ENCODE measurements around the gene COL13A1. TPM values are rescaled to one million over a fixed set of nuclear protein-coding genes. Genes with fewer than 3 reads are reported as not detected.

COL13A1 gene
- total and polyA plus RNA-seq, 5 donors from 2014 or later = not detected

- no peaks in the 10 kb centered on the region for H3K9me3 ChIP-seq (ENCODE audit: control insufficient read depth in 2 of 2, low read length in 2 of 2)
- no peak overlapping the region for H3K4me3 ChIP-seq (ENCODE audit: low read depth, low read length)
- H3K27me3 ChIP-seq (ENCODE audit: control insufficient read depth, insufficient read depth, low read length) = peaks cover 5% of the 10 kb centered on the region
- ATAC-seq (ENCODE audit: low read depth in 2 of 2) (no peak), DNase-seq (no peak)
- no peaks in the 10 kb centered on the region for H3K36me3 ChIP-seq (ENCODE audit: control insufficient read depth, insufficient read depth, low read length)
- no peaks in the 10 kb centered on the region for H3K4me1 ChIP-seq (ENCODE audit: control insufficient read depth, insufficient read depth, low read length, poor library complexity, severe bottlenecking)
- Mint-ChIP-seq H3K27me3 (peaks cover 29% of the 10 kb centered on the region), H3K4me1 (peaks cover 0 to 4% (median 0%) of the 10 kb centered on the region in 4 donors), H3K4me3 (no peak overlapping the region), H3K27ac (no peak overlapping the region), H3K9me3 (peaks cover 0 to 2% (median 0%) of the 10 kb centered on the region in 7 donors), H3K36me3 (no peaks in the 10 kb centered on the region)
- H3K27ac ChIP-seq (ENCODE audit: insufficient read depth, low read length, poor library complexity, severe bottlenecking) = no peak overlapping the region
These were observed 186.4 kb downstream of the COL13A1 start for GRCh38 chr10:69988094-69988493.

GRCh38 chr10:69991151-69991550 lies 189.4 kb downstream of the COL13A1 start:
- Histone ChIP-seq H3K4me3 (ENCODE audit: low read depth, low read length) (no peak overlapping the region), H3K27me3 (ENCODE audit: control insufficient read depth, insufficient read depth, low read length) (peaks cover 8% of the 10 kb centered on the region), H3K4me1 (ENCODE audit: control insufficient read depth, insufficient read depth, low read length, poor library complexity, severe bottlenecking) (no peaks in the 10 kb centered on the region), H3K9me3 (ENCODE audit: control insufficient read depth in 2 of 2, low read length in 2 of 2) (no peaks in the 10 kb centered on the region), H3K36me3 (ENCODE audit: control insufficient read depth, insufficient read depth, low read length) (no peaks in the 10 kb centered on the region), H3K27ac (ENCODE audit: insufficient read depth, low read length, poor library complexity, severe bottlenecking) (no peak overlapping the region)
- DNase-seq (no peak), ATAC-seq (ENCODE audit: low read depth in 2 of 2) (no peak)
- Mint-ChIP-seq H3K4me1 (peaks cover 0 to 4% (median 1%) of the 10 kb centered on the region in 4 donors), H3K27ac (no peak overlapping the region), H3K9me3 (no peaks in the 10 kb centered on the region), H3K4me3 (no peak overlapping the region), H3K27me3 (peaks cover 21% of the 10 kb centered on the region), H3K36me3 (no peaks in the 10 kb centered on the region)

GRCh38 chr10:69994262-69994661 lies 192.6 kb downstream of the COL13A1 start:
- ATAC-seq (ENCODE audit: low read depth in 2 of 2) (no peak), DNase-seq (peak in 1 of 3 donors; percentile 3)
- no peak overlapping the region for H3K4me3 Mint-ChIP-seq
- Histone ChIP-seq H3K36me3 (ENCODE audit: control insufficient read depth, insufficient read depth, low read length) (no peaks in the 10 kb centered on the region), H3K27me3 (ENCODE audit: control insufficient read depth, insufficient read depth, low read length) (peaks cover 3% of the 10 kb centered on the region), H3K9me3 (ENCODE audit: control insufficient read depth in 2 of 2, low read length in 2 of 2) (no peaks in the 10 kb centered on the region), H3K4me3 (ENCODE audit: low read depth, low read length) (no peak overlapping the region), H3K27ac (ENCODE audit: insufficient read depth, low read length, poor library complexity, severe bottlenecking) (no peak overlapping the region), H3K4me1 (ENCODE audit: control insufficient read depth, insufficient read depth, low read length, poor library complexity, severe bottlenecking) (no peaks in the 10 kb centered on the region)
- no peaks in the 10 kb centered on the region for H3K36me3 Mint-ChIP-seq
- no peaks in the 10 kb centered on the region for H3K9me3 Mint-ChIP-seq
- H3K27ac Mint-ChIP-seq = no peak overlapping the region
- peaks cover 0 to 4% (median 1%) of the 10 kb centered on the region in 4 donors for H3K4me1 Mint-ChIP-seq
- peaks cover 19% of the 10 kb centered on the region for H3K27me3 Mint-ChIP-seq

- Histone ChIP-seq H3K27ac (ENCODE audit: insufficient read depth, low read length, poor library complexity, severe bottlenecking) (no peak overlapping the region), H3K9me3 (ENCODE audit: control insufficient read depth in 2 of 2, low read length in 2 of 2) (no peaks in the 10 kb centered on the region), H3K4me3 (ENCODE audit: low read depth, low read length) (no peak overlapping the region), H3K4me1 (ENCODE audit: control insufficient read depth, insufficient read depth, low read length, poor library complexity, severe bottlenecking) (no peaks in the 10 kb centered on the region), H3K36me3 (ENCODE audit: control insufficient read depth, insufficient read depth, low read length) (no peaks in the 10 kb centered on the region), H3K27me3 (ENCODE audit: control insufficient read depth, insufficient read depth, low read length) (peaks cover 3% of the 10 kb centered on the region)
- Mint-ChIP-seq H3K4me1 (peaks cover 0 to 2% (median 0%) of the 10 kb centered on the region in 4 donors), H3K27ac (no peak overlapping the region), H3K36me3 (no peaks in the 10 kb centered on the region), H3K4me3 (no peak overlapping the region), H3K9me3 (no peaks in the 10 kb centered on the region), H3K27me3 (peaks cover 22% of the 10 kb centered on the region)
- no peak for DNase-seq
- no peak for ATAC-seq (ENCODE audit: low read depth in 2 of 2)
These were observed 194.9 kb downstream of the COL13A1 start for GRCh38 chr10:69996611-69997010.

DNA sequence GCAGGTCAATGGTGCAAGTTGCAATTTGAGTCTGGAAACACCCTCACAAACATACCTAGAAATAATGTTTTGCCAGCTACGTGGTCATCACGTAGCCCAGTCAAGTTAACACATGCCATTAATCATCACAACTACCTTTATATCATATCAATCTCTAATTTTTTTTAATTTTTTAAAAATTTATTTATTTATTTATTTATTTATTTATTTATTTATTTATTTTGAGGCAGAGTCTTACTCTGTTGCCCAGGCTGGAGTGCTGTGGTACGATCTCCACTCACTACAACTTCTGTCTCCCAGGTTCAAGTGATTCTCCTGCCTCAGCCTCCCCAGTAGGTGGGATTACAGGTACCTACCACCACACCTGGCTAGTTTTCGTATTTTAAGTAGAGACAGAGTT lies 198.6 kb downstream of the COL13A1 start:
- Histone ChIP-seq H3K4me3 (ENCODE audit: low read depth, low read length) (no peak overlapping the region), H3K4me1 (ENCODE audit: control insufficient read depth, insufficient read depth, low read length, poor library complexity, severe bottlenecking) (no peaks in the 10 kb centered on the region), H3K9me3 (ENCODE audit: control insufficient read depth in 2 of 2, low read length in 2 of 2) (no peaks in the 10 kb centered on the region), H3K27ac (ENCODE audit: insufficient read depth, low read length, poor library complexity, severe bottlenecking) (no peak overlapping the region), H3K36me3 (ENCODE audit: control insufficient read depth, insufficient read depth, low read length) (no peaks in the 10 kb centered on the region), H3K27me3 (ENCODE audit: control insufficient read depth, insufficient read depth, low read length) (peaks cover 7% of the 10 kb centered on the region)
- peaks cover 36% of the 10 kb centered on the region for H3K27me3 Mint-ChIP-seq
- no peaks in the 10 kb centered on the region for H3K4me1 Mint-ChIP-seq
- no peaks in the 10 kb centered on the region for H3K36me3 Mint-ChIP-seq
- DNase-seq (no peak), ATAC-seq (ENCODE audit: low read depth in 2 of 2) (no peak)
- no peak overlapping the region for H3K27ac Mint-ChIP-seq
- peaks cover 0 to 4% (median 0%) of the 10 kb centered on the region in 7 donors for H3K9me3 Mint-ChIP-seq
- H3K4me3 Mint-ChIP-seq = no peak overlapping the region

DNA sequence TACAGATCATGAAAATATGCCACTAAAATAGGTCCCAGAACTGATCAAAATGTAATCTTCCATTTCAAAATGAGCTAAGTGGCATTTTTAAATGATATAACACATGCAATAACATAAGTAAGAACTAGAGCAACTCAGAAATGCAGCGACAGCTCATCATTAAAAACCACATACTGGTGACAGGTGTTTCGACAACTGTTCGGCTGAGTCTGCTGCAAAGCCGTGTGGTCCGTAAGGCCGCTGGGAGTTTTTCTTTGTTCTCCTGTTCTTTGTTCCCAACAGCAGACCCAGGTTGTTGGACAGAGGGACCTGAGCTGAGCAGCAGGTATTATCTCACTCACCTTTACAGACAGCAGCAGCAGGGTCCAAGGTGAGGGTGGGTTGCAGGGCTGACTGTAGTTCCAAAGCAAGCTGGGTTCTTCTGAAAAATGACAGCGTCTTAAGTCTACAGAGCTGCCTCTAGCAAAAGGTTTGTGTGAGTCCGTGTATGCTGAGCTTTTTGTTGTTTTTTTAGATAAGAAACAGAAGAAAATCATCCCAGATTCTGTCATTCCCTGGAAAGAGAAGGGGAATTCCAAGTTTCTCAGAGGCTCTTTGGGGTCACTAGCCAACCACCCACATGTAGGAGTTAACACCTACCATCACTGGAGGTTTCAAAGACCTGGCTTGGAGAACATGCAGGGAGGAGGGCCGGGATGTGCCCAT lies 205.6 kb downstream of the COL13A1 start:
- no peaks in the 10 kb centered on the region for H3K36me3 ChIP-seq (ENCODE audit: control insufficient read depth, insufficient read depth, low read length)
- H3K27me3 ChIP-seq (ENCODE audit: control insufficient read depth, insufficient read depth, low read length) = peaks cover 12% of the 10 kb centered on the region
- ATAC-seq (ENCODE audit: low read depth in 2 of 2) (no peak), DNase-seq (no peak)
- H3K9me3 ChIP-seq (ENCODE audit: control insufficient read depth in 2 of 2, low read length in 2 of 2) = no peaks in the 10 kb centered on the region
- H3K36me3 Mint-ChIP-seq = no peaks in the 10 kb centered on the region
- H3K4me3 Mint-ChIP-seq = no peak overlapping the region
- H3K4me3 ChIP-seq (ENCODE audit: low read depth, low read length) = no peak overlapping the region
- H3K27ac ChIP-seq (ENCODE audit: insufficient read depth, low read length, poor library complexity, severe bottlenecking) = no peak overlapping the region
- no peak overlapping the region for H3K27ac Mint-ChIP-seq
- peaks cover 0 to 7% (median 2%) of the 10 kb centered on the region in 7 donors for H3K9me3 Mint-ChIP-seq
- H3K4me1 Mint-ChIP-seq = no peaks in the 10 kb centered on the region
- H3K27me3 Mint-ChIP-seq = peaks cover 38% of the 10 kb centered on the region
- no peaks in the 10 kb centered on the region for H3K4me1 ChIP-seq (ENCODE audit: control insufficient read depth, insufficient read depth, low read length, poor library complexity, severe bottlenecking)

Other genes starting within 250 kb of the COL13A1 start
- gene NEUROG3, start 228.5 kb upstream of the COL13A1 start, total RNA-seq = not detected
- gene NEUROG3, start 228.5 kb upstream of the COL13A1 start, polyA plus RNA-seq = not detected
- 9.7 TPM for gene FAM241B, start 171.7 kb upstream of the COL13A1 start, total RNA-seq
- 10 to 100 TPM; 14.8 to 21.2 (median 17.7) TPM for gene FAM241B, start 171.7 kb upstream of the COL13A1 start, polyA plus RNA-seq

Data from CD4-positive, CD25-positive, alpha-beta regulatory T cell (primary cell).